Measurements from ENCODE around the gene ABL1.

Gene ABL1

DNA sequence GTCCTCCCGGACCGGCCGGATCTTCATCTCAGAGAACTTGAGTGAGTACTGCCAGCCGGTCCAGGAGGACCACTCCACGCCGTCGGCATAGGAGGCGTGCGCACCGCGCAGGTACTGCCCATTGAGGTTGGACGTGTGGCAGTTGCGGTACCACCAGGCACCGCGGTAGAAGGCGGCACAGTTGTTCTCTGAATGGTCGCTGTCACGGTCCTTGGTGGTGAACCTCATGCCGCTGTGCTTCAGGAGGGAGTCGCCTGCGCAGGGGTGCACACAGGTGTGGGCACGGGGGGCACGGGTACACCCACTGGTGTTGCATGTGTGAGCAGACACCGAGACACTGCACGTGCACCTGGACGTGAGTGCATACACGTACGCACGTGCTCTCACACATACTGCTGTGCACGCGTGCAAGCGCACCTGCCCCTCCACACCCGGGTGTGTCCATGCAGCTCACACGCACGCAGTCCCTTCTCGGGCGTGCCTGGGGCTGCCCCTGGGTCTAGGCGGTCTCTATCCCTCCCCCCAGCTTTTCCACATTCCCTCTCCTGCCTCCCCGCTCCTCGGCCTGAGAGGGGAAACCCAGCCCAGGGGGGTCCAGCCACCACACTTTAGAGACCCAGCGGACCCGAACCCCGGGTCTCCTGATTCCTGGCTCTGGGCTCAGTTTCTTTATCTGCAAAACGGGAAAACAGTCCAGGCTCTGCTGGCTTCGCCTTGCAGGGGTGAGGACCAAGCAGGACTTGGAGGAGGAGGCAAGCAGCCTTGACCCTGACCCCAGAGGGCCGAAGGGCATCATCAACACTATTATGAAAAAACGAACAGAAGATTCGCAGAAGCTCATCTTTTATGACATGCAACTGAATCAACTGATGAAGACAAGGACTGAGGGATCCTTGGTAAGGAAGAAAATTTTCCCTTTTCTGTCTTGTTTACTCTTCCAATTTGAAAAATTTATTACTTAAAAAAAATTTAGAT, 69.3 kb downstream of the ABL1 start:
- no peaks in the 10 kb centered on the region for H3F3A ChIP-seq (ENCODE audit: insufficient read depth, low read length)
- no peak overlapping the region for H3K9ac ChIP-seq (ENCODE audit: low read length)
- DNase-seq, result no peak
- no peak overlapping the region for H3K27ac ChIP-seq (ENCODE audit: low read length)
- H3K27me3 ChIP-seq (replicated peaks; ENCODE audit: insufficient read depth, low read length), result peaks cover 96% of the 10 kb centered on the region
- no peak overlapping the region for H3K4me2 ChIP-seq (ENCODE audit: low read depth, low read length)
- no peaks in the 10 kb centered on the region for H4K20me1 ChIP-seq (ENCODE audit: insufficient read depth, low read length)
- no peak overlapping the region for H3K4me3 ChIP-seq (ENCODE audit: low read length)
- H3K36me3 ChIP-seq (replicated peaks; ENCODE audit: insufficient read depth, low read length), result no peaks in the 10 kb centered on the region
- H3K9me2 ChIP-seq (replicated peaks; ENCODE audit: insufficient read depth, low read length), result no peaks in the 10 kb centered on the region
- no peaks in the 10 kb centered on the region for H3K79me2 ChIP-seq (ENCODE audit: low read length)
- no peak overlapping the region for H2AFZ ChIP-seq (ENCODE audit: low read length)
- no peaks in the 10 kb centered on the region for H3K4me1 ChIP-seq (ENCODE audit: low read length)
- TF ChIP-seq CTCF (IDR thresholded peaks at IDR 0.05; ENCODE audit: low read length), result no peak
- TF ChIP-seq EZH2phosphoT487 (IDR thresholded peaks at IDR 0.05; ENCODE audit: low read length), result no peak
- TF ChIP-seq EZH2 (optimal IDR thresholded peaks at IDR 0.05; ENCODE audit: low read depth, low read length), result no peak
- H3K9me3 ChIP-seq (replicated peaks; ENCODE audit: insufficient read depth, low read length), result no peaks in the 10 kb centered on the region

DNA sequence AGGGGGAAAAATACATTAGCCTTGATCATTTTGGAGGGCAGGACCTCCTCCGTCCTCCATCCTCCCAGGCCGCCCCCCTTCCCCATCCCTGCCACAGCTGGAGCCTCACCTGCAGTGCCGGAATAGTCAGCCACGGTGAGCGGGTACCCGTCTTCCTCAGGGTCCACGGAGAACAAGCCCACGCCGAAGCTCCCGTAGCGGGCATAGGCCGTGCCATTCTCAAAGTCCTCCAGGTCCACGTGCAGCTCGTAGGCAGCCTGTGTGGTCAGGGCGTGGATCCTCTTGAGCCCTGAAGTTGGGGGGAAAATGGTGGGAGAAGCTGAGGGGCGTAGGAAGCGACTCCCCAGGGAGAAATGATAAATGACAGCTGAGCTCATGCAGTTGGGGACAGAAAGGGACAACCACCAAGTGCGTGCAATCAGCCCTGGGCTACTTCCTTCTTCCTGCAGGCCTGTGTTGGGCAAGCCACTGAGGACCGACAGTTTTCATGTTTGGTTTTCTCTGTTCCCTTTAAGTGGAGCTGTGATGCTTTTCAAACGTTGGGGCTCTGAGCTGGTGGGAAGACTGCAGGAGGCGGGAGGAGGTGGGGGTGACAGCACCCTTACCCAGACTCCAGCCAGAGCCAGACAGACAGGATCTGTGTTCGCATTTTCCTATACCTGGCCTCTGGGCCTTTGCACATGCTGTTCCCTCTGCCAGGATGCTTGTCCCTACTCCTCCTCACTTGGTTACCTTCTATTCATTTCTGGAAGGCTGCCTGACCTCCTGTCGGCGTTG, 70.3 kb downstream of the ABL1 start:
- TF ChIP-seq EZH2phosphoT487 (IDR thresholded peaks at IDR 0.05; ENCODE audit: low read length) (no peak), EZH2 (optimal IDR thresholded peaks at IDR 0.05; ENCODE audit: low read depth, low read length) (no peak), CTCF (IDR thresholded peaks at IDR 0.05; ENCODE audit: low read length) (no peak)
- Histone ChIP-seq H3K9me2 (replicated peaks; ENCODE audit: insufficient read depth, low read length) (no peaks in the 10 kb centered on the region), H4K20me1 (ENCODE audit: insufficient read depth, low read length) (no peaks in the 10 kb centered on the region), H3K4me2 (ENCODE audit: low read depth, low read length) (no peak overlapping the region), H3K9me3 (replicated peaks; ENCODE audit: insufficient read depth, low read length) (no peaks in the 10 kb centered on the region), H3K9ac (ENCODE audit: low read length) (no peak overlapping the region), H3K79me2 (ENCODE audit: low read length) (no peaks in the 10 kb centered on the region), H3K4me3 (ENCODE audit: low read length) (no peak overlapping the region), H2AFZ (ENCODE audit: low read length) (no peak overlapping the region), H3K4me1 (ENCODE audit: low read length) (no peaks in the 10 kb centered on the region), H3K36me3 (replicated peaks; ENCODE audit: insufficient read depth, low read length) (no peaks in the 10 kb centered on the region), H3K27me3 (replicated peaks; ENCODE audit: insufficient read depth, low read length) (peaks cover 90% of the 10 kb centered on the region), H3K27ac (ENCODE audit: low read length) (no peak overlapping the region), H3F3A (ENCODE audit: insufficient read depth, low read length) (no peaks in the 10 kb centered on the region)
- DNase-seq, result no peak

- Histone ChIP-seq H3K9ac (ENCODE audit: low read length) (no peak overlapping the region), H3K27ac (ENCODE audit: low read length) (no peak overlapping the region), H3K4me3 (ENCODE audit: low read length) (no peak overlapping the region), H3K36me3 (replicated peaks; ENCODE audit: insufficient read depth, low read length) (no peaks in the 10 kb centered on the region), H4K20me1 (ENCODE audit: insufficient read depth, low read length) (no peaks in the 10 kb centered on the region), H3K9me2 (replicated peaks; ENCODE audit: insufficient read depth, low read length) (no peaks in the 10 kb centered on the region), H3F3A (ENCODE audit: insufficient read depth, low read length) (no peaks in the 10 kb centered on the region), H3K4me1 (ENCODE audit: low read length) (no peaks in the 10 kb centered on the region), H3K9me3 (replicated peaks; ENCODE audit: insufficient read depth, low read length) (no peaks in the 10 kb centered on the region), H3K79me2 (ENCODE audit: low read length) (no peaks in the 10 kb centered on the region), H2AFZ (ENCODE audit: low read length) (no peak overlapping the region), H3K4me2 (ENCODE audit: low read depth, low read length) (no peak overlapping the region), H3K27me3 (replicated peaks; ENCODE audit: insufficient read depth, low read length) (peaks cover 85% of the 10 kb centered on the region)
- no peak for TF ChIP-seq EZH2phosphoT487 (IDR thresholded peaks at IDR 0.05; ENCODE audit: low read length)
- TF ChIP-seq EZH2 (optimal IDR thresholded peaks at IDR 0.05; ENCODE audit: low read depth, low read length), result no peak
- no peak for TF ChIP-seq CTCF (IDR thresholded peaks at IDR 0.05; ENCODE audit: low read length)
- no peak for DNase-seq
Observed at GRCh38 chr9:130905902-130906734, 71.1 kb downstream of the ABL1 start.
